ENCODE data around the gene COBL. TPM values are rescaled to one million over a fixed set of nuclear protein-coding genes. Genes with fewer than 3 reads are reported as not detected.

COBL gene
- total and polyA plus RNA-seq, 10 of the 15 experiments (the other 5 are each of a cell fraction or from before 2014, with no cell fraction given): 0.21 TPM; not detected in 9

GRCh38 chr7:51108134-51108533, 208.5 kb downstream of the COBL start:
- ATAC-seq (no peak), DNase-seq (ENCODE audit: low read depth, low spot score) (no peak), FAIRE-seq (no peak)
- H2AFZ ChIP-seq (ENCODE audit: control insufficient read depth, low read depth, low read length): no peak overlapping the region
- no peak overlapping the region for H3K9ac ChIP-seq (ENCODE audit: control insufficient read depth, insufficient read depth, low read length)
- ChIA-PET CTCF (no interaction called here), POLR2A (no interaction called here), RAD21 (ENCODE audit: unreplicated experiment) (no interaction called here), SMC1A (ENCODE audit: uncharacterized antibody, unreplicated experiment) (no interaction called here)
- no peak overlapping the region for H3K4me3 ChIP-seq
- H4K20me1 ChIP-seq (ENCODE audit: control insufficient read depth, insufficient read depth): no peaks in the 10 kb centered on the region
- H3K9me3 ChIP-seq (replicated peaks; ENCODE audit: control insufficient read depth, insufficient read depth, low read length): no peaks in the 10 kb centered on the region
- H3K79me2 ChIP-seq (ENCODE audit: control insufficient read depth, insufficient read depth, low read length): no peaks in the 10 kb centered on the region
- in situ Hi-C loops (cut with MboI) (no loop called here), intact Hi-C loops (cut with micrococcal nuclease; ENCODE audit: unreplicated experiment) (no loop called here)
- TF ChIP-seq NFXL1 (IDR thresholded peaks at IDR 0.05; ENCODE audit: borderline replicate concordance) (no peak), IRF3 (IDR thresholded peaks at IDR 0.05) (no peak), EZH2 (IDR thresholded peaks at IDR 0.05; ENCODE audit: borderline replicate concordance, control insufficient read depth, low read depth, low read length) (no peak), MAX (IDR thresholded peaks at IDR 0.05; ENCODE audit: low read depth, low read length) (no peak), EGR1 (IDR thresholded peaks at IDR 0.05; ENCODE audit: borderline replicate concordance in 1 of 2, low read depth in 2 of 2, low read length in 2 of 2) (no peak)
- no TSS peak for BruUV-seq (replicated peaks)
- no peaks in the 10 kb centered on the region for H3K4me1 ChIP-seq (ENCODE audit: control insufficient read depth, insufficient read depth, low read length)
- no peaks in the 10 kb centered on the region for H3K27me3 ChIP-seq (replicated peaks in 1 of 2; ENCODE audit: control insufficient read depth in 2 of 2, insufficient read depth in 2 of 2, low read length in 1 of 2)
- WGBS (ENCODE audit: insufficient coverage, insufficient replicate concordance, low lambda C conversion rate, missing lambda C conversion rate): 9% methylated on average over 8 of the region's 8 CpGs
- no peaks in the 10 kb centered on the region for H3K36me3 ChIP-seq (ENCODE audit: control insufficient read depth in 2 of 2, insufficient read depth in 2 of 2, low read length in 1 of 2)
- no peak overlapping the region for H3K27ac ChIP-seq (ENCODE audit: control insufficient read depth, insufficient read depth)
- H3K4me2 ChIP-seq (ENCODE audit: control insufficient read depth, insufficient read depth): no peak overlapping the region

GRCh38 chr7:51104278-51104677, 212.3 kb downstream of the COBL start:
- Histone ChIP-seq H3K9ac (ENCODE audit: control insufficient read depth, insufficient read depth, low read length) (no peak overlapping the region), H3K9me3 (replicated peaks; ENCODE audit: control insufficient read depth, insufficient read depth, low read length) (no peaks in the 10 kb centered on the region), H3K4me2 (ENCODE audit: control insufficient read depth, insufficient read depth) (no peak overlapping the region), H2AFZ (ENCODE audit: control insufficient read depth, low read depth, low read length) (no peak overlapping the region), H4K20me1 (ENCODE audit: control insufficient read depth, insufficient read depth) (no peaks in the 10 kb centered on the region), H3K27me3 (replicated peaks in 1 of 2; ENCODE audit: control insufficient read depth in 2 of 2, insufficient read depth in 2 of 2, low read length in 1 of 2) (no peaks in the 10 kb centered on the region), H3K4me1 (ENCODE audit: control insufficient read depth, insufficient read depth, low read length) (no peaks in the 10 kb centered on the region), H3K36me3 (ENCODE audit: control insufficient read depth in 2 of 2, insufficient read depth in 2 of 2, low read length in 1 of 2) (no peaks in the 10 kb centered on the region), H3K4me3 (no peak overlapping the region), H3K79me2 (ENCODE audit: control insufficient read depth, insufficient read depth, low read length) (no peaks in the 10 kb centered on the region), H3K27ac (ENCODE audit: control insufficient read depth, insufficient read depth) (no peak overlapping the region)
- 16% methylated on average over 3 of the region's 3 CpGs for WGBS (ENCODE audit: insufficient coverage, insufficient replicate concordance, low lambda C conversion rate, missing lambda C conversion rate)
- BruUV-seq (replicated peaks): no TSS peak
- ATAC-seq (no peak), DNase-seq (ENCODE audit: low read depth, low spot score) (no peak), FAIRE-seq (no peak)
- intact Hi-C loops (cut with micrococcal nuclease; ENCODE audit: unreplicated experiment) (no loop called here), in situ Hi-C loops (cut with MboI) (no loop called here)
- RAD21 ChIA-PET (ENCODE audit: unreplicated experiment): no interaction called here
- POLR2A ChIA-PET: no interaction called here
- SMC1A ChIA-PET (ENCODE audit: uncharacterized antibody, unreplicated experiment): no interaction called here
- CTCF ChIA-PET: interaction anchor here (1.2 kb wide), 1 partner anchor 50 kb away, joined by 3 read pairs; no protein-coding TSS in a partner anchor
- TF ChIP-seq PML (IDR thresholded peaks at IDR 0.05; ENCODE audit: low read length): no peak
- no peak for TF ChIP-seq CHD4 (IDR thresholded peaks at IDR 0.05)
- no peak for TF ChIP-seq NR2C2 (IDR thresholded peaks at IDR 0.05; ENCODE audit: borderline replicate concordance, control insufficient read depth, insufficient read length, low read depth)
- no peak for TF ChIP-seq SMARCA5 (IDR thresholded peaks at IDR 0.05)
- TF ChIP-seq MEF2B (IDR thresholded peaks at IDR 0.05; ENCODE audit: partially characterized antibody, poor library complexity, severe bottlenecking): no peak
- no peak for TF ChIP-seq SPI1 (IDR thresholded peaks at IDR 0.05; ENCODE audit: borderline replicate concordance, insufficient read depth, low read depth, low read length)
- TF ChIP-seq ESRRA (IDR thresholded peaks at IDR 0.05; ENCODE audit: low read length): no peak
- TF ChIP-seq POLR2A (IDR thresholded peaks at IDR 0.05; ENCODE audit: low read depth, low read length): no peak
- no peak for TF ChIP-seq ETV6 (conservative IDR thresholded peaks at IDR 0.05 in 1 of 2, IDR thresholded peaks at IDR 0.05 in 1 of 2; ENCODE audit: borderline replicate concordance in 1 of 2, low read depth in 1 of 2)
- TF ChIP-seq CREM (IDR thresholded peaks at IDR 0.05; ENCODE audit: low read depth): no peak
- no peak for TF ChIP-seq NR2F1 (conservative IDR thresholded peaks at IDR 0.05)
- TF ChIP-seq SMAD5 (IDR thresholded peaks at IDR 0.05; ENCODE audit: low read depth): no peak
- no peak for TF ChIP-seq POLR2AphosphoS5 (IDR thresholded peaks at IDR 0.05; ENCODE audit: low read length)
- TF ChIP-seq RELA (IDR thresholded peaks at IDR 0.05; ENCODE audit: borderline replicate concordance, partially characterized antibody): no peak

All from GM12878 (cell line).